Right atrium auricular region (tissue), 2 donors: Measurements from ENCODE around the gene THBS4. TPM values are rescaled to one million over a fixed set of nuclear protein-coding genes. Genes with fewer than 3 reads are reported as not detected.

Source experiments
- DNase-seq: peaks from one replicate; pipeline ENCODE4 v3.0.0-alpha.2; 2019; ENCODE audit warnings: low spot score
- H3K27ac ChIP-seq, 2 donors: fragments of 200-600 bp; sonication (generic); 1 replicate in 1 of 2; 2 replicates in 1 of 2; pipeline ENCODE4 v1.5.1; 2016 to 2019
- H3K27me3 ChIP-seq, 2 donors: fragments of 200-600 bp; sonication (generic); one replicate each; pipeline versions ENCODE4 v1.5.1 to v1.6.0; 2017 to 2019
- H3K36me3 ChIP-seq: fragments of 200-600 bp; sonication (generic); one replicate; pipeline ENCODE4 v1.5.1; 2016
- H3K4me1 ChIP-seq, 2 donors: fragments of 200-600 bp; sonication (generic); one replicate each; pipeline versions ENCODE4 v1.5.1 to v1.6.0; 2017 to 2019
- H3K4me3 ChIP-seq, 2 donors: fragments of 200-600 bp; sonication (generic); 1 replicate in 1 of 2; 2 replicates in 1 of 2; pipeline ENCODE4 v1.5.1; 2017 to 2019; ENCODE audit warnings: mild to moderate bottlenecking in 1 of 2, moderate library complexity in 1 of 2
- H3K9me3 ChIP-seq, 2 donors: fragments of 200-600 bp; sonication (generic); one replicate each; pipeline ENCODE4 v1.5.1; 2019
- total RNA-seq, 2 donors: library from RNA; depleted of rRNA; stranded (reverse); fragments of >200 nt; gene quantifications; one replicate each; pipeline ENCODE4 v1.1.0, GENCODE V29; 2016
- TF ChIP-seq, protein P1 (sequence below), 2 donors: fragments of 200-600 bp; sonication (generic); IDR thresholded peaks; one replicate each; pipeline ENCODE4 v1.5.1; 2019; ENCODE audit warnings: antibody characterized with exemption in 2 of 2

Gene THBS4
- total RNA-seq, 2 donors from 2014 or later, result 8.5 to 91.5 TPM

DNA sequence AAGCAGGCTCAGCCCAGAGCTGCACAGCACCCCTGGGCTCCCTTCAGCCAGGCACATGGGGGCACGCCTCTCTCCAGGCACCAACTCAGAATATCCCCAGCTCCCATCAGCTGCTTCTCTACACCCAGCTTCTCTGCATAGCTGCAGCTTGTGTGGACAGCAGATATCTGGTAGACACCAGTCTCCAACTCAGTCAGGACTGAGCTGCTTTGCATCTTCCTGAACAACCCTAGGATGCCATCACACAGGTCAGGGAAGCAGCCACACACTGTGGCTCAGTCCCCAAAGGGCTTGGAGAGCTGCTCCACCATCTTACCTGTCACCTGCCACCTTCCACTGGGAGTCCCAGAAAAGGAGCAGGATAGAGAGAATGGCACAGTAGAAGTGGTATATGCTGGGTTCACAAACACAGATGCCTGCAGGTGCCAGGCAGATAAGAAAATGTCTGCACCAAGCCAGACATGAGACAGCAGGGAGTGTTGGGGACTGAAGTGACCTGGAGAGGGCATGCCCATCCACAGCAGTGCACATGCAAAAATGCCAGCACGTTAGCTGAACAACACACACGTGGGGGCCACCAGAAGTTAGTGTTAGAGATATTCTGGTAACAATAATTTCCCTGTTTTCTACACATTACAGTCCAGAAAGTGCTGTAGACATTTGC lies 42.0 kb downstream of the THBS4 start:
- Histone ChIP-seq H3K9me3 (no peaks in the 10 kb centered on the region), H3K27me3 (no peaks in the 10 kb centered on the region), H3K27ac (peak overlapping the region; percentile 33 to 41), H3K36me3 (no peaks in the 10 kb centered on the region), H3K4me3 (no peak overlapping the region), H3K4me1 (peaks cover 0 to 13% of the 10 kb centered on the region in 2 donors)
- TF ChIP-seq, protein P1, sequence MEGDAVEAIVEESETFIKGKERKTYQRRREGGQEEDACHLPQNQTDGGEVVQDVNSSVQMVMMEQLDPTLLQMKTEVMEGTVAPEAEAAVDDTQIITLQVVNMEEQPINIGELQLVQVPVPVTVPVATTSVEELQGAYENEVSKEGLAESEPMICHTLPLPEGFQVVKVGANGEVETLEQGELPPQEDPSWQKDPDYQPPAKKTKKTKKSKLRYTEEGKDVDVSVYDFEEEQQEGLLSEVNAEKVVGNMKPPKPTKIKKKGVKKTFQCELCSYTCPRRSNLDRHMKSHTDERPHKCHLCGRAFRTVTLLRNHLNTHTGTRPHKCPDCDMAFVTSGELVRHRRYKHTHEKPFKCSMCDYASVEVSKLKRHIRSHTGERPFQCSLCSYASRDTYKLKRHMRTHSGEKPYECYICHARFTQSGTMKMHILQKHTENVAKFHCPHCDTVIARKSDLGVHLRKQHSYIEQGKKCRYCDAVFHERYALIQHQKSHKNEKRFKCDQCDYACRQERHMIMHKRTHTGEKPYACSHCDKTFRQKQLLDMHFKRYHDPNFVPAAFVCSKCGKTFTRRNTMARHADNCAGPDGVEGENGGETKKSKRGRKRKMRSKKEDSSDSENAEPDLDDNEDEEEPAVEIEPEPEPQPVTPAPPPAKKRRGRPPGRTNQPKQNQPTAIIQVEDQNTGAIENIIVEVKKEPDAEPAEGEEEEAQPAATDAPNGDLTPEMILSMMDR (IDR thresholded peaks at IDR 0.05), result no peak
- peak; percentile 21 for DNase-seq

GRCh38 chr5:80078921-80079320 lies 43.8 kb downstream of the THBS4 start:
- TF ChIP-seq, protein P1 (IDR thresholded peaks at IDR 0.05), result no peak
- no peak for DNase-seq
- Histone ChIP-seq H3K27me3 (no peaks in the 10 kb centered on the region), H3K36me3 (no peaks in the 10 kb centered on the region), H3K27ac (no peak overlapping the region), H3K4me3 (no peak overlapping the region), H3K9me3 (no peaks in the 10 kb centered on the region), H3K4me1 (peaks cover 0 to 21% of the 10 kb centered on the region in 2 donors)

DNA sequence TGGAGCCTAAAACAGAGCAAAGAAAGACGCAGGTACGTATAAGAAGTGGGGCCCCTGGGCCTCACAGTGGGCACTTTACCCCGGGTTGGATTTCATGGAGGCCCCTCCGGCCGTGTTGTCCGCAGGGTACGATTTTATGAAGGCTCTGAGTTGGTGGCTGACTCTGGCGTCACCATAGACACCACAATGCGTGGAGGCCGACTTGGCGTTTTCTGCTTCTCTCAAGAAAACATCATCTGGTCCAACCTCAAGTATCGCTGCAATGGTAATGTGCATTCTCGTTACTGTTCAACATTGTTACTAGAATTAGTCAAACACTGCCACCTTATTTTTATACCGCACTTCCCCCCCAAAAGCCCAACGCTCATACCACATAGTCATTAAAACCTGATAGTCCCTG lies 47.1 kb downstream of the THBS4 start:
- Histone ChIP-seq H3K9me3 (no peaks in the 10 kb centered on the region), H3K36me3 (no peaks in the 10 kb centered on the region), H3K27ac (peak overlapping the region in 1 of 2 donors; percentile 73), H3K4me1 (peaks cover 0 to 11% of the 10 kb centered on the region in 2 donors), H3K4me3 (no peak overlapping the region), H3K27me3 (no peaks in the 10 kb centered on the region)
- DNase-seq, result no peak
- TF ChIP-seq, protein P1 (IDR thresholded peaks at IDR 0.05), result no peak

GRCh38 chr5:80082731-80083100 lies 47.6 kb downstream of the THBS4 start:
- peak; percentile 69 for DNase-seq
- Histone ChIP-seq H3K27ac (peak overlapping the region; percentile 69 to 73), H3K27me3 (no peaks in the 10 kb centered on the region), H3K9me3 (no peaks in the 10 kb centered on the region), H3K4me3 (peak overlapping the region; percentile 14 to 40), H3K4me1 (peaks cover 0 to 10% of the 10 kb centered on the region in 2 donors), H3K36me3 (no peaks in the 10 kb centered on the region)
- TF ChIP-seq, protein P1 (IDR thresholded peaks at IDR 0.05), result peak; percentile 97 to 98

GRCh38 chr5:80083101-80083890 lies 48.1 kb downstream of the THBS4 start:
- Histone ChIP-seq H3K36me3 (no peaks in the 10 kb centered on the region), H3K27me3 (no peaks in the 10 kb centered on the region), H3K4me1 (peaks cover 0 to 10% of the 10 kb centered on the region in 2 donors), H3K9me3 (no peaks in the 10 kb centered on the region), H3K4me3 (peak overlapping the region; percentile 14 to 40), H3K27ac (peak overlapping the region; percentile 69 to 73)
- DNase-seq, result peak; percentile 61
- TF ChIP-seq, protein P1 (IDR thresholded peaks at IDR 0.05), result peak; percentile 75 to 76
